K562 (cell line): Measurements from ENCODE around the gene ACHE. TPM values are rescaled to one million over a fixed set of nuclear protein-coding genes. Genes with fewer than 3 reads are reported as not detected.

Source experiments
- ATF4 ChIP-seq: fragments of 450-650 bp; formaldehyde crosslinking; IDR thresholded peaks from 2 replicates; pipeline ENCODE4 v1.4.0; 2022; ENCODE audit warnings: mild to moderate bottlenecking, moderate library complexity
- CBFA2T2 ChIP-seq: fragments of 450-650 bp; conservative IDR thresholded peaks from 2 replicates; pipeline ENCODE4 v1.6.1; 2017; ENCODE audit warnings: mild to moderate bottlenecking
- CTBP1 ChIP-seq: fragments of 450-650 bp; IDR thresholded peaks from 2 replicates; pipeline ENCODE4 v1.6.1; 2016; ENCODE audit warnings: borderline replicate concordance
- GTF3C2 ChIP-seq: IDR thresholded peaks from 3 replicates; pipeline ENCODE4 v1.6.1; 2011; ENCODE audit warnings: borderline replicate concordance, mild to moderate bottlenecking, moderate library complexity; ENCODE audit not compliant: insufficient read length; ENCODE audit errors: extremely low read depth
- NRF1 ChIP-seq, 2 experiments: fragments of 450-650 bp; IDR thresholded peaks in 1 of 2; conservative IDR thresholded peaks in 1 of 2; 2 replicates each; pipeline ENCODE4 v1.6.1; 2014; ENCODE audit warnings: mild to moderate bottlenecking in 2 of 2
- TCFL5 ChIP-seq: fragments of 250-450 bp; sonication (Bioruptor Pico); conservative IDR thresholded peaks from 2 replicates; pipeline ENCODE4 v1.6.1; 2021; ENCODE audit warnings: mild to moderate bottlenecking, moderate library complexity, matching md5 sums
- ZBTB1 ChIP-seq: sonication (generic); formaldehyde crosslinking; IDR thresholded peaks from 2 replicates; pipeline ENCODE4 v1.8.1; 2023; ENCODE audit warnings: missing genetic modification reagents, low read depth, mild to moderate bottlenecking, borderline replicate concordance
- ZBTB12 ChIP-seq: fragments of 250-450 bp; sonication (Bioruptor Pico); IDR thresholded peaks from 2 replicates; pipeline ENCODE4 v1.4.0; 2020
- ZNF217 ChIP-seq: sonication (generic); formaldehyde crosslinking; IDR thresholded peaks from 2 replicates; pipeline ENCODE4 v1.8.0; 2022; ENCODE audit warnings: mild to moderate bottlenecking, missing genetic modification reagents
- polyA plus RNA-seq, 8 experiments: library from polyadenylated mRNA; depleted of rRNA in 4 of 8; stranded (reverse) in 5 of 8; unstranded in 3 of 8; fragments of >200 nt; fragmentation: Nextera tagmentation in 2 of 8; fragmentation: Illumina TruSeq in 1 of 8; extraction: Ambion mirVana in 2 of 8; extraction: Trizol in 1 of 8; gene quantifications; 2 replicates each; pipeline versions ENCODE4 v1.2.1 to v1.2.3, GENCODE V29; 2011 to 2014; ENCODE audit warnings: inconsistent platforms in 1 of 8, missing spikeins in 1 of 8
- total RNA-seq, 7 experiments: library from RNA; depleted of rRNA in 6 of 7; stranded (reverse); fragments of >200 nt in 6 of 7; fragmentation: Illumina TruSeq in 2 of 7; extraction: Trizol in 2 of 7; gene quantifications; 2 replicates each; pipeline versions ENCODE4 v1.2.1 to v1.2.3, GENCODE V29; 2011 to 2021; ENCODE audit warnings: low replicate concordance in 1 of 7
- TF ChIP-seq, protein P1 (sequence below): fragments of 450-650 bp; IDR thresholded peaks from 2 replicates; pipeline ENCODE4 v1.6.1; 2018; ENCODE audit warnings: mild to moderate bottlenecking, low read depth; ENCODE audit not compliant: partially characterized antibody
- TF ChIP-seq, protein P2 (sequence below): IDR thresholded peaks from 2 replicates; pipeline ENCODE4 v1.6.1; 2011; ENCODE audit warnings: borderline replicate concordance, low read depth, mild to moderate bottlenecking, moderate library complexity, low read length; ENCODE audit not compliant: insufficient read depth, poor library complexity, severe bottlenecking
- TF ChIP-seq, protein P3 (sequence below): fragments of 450-650 bp; formaldehyde crosslinking; IDR thresholded peaks from 2 replicates; pipeline ENCODE4 v1.4.0; 2020; ENCODE audit warnings: mild to moderate bottlenecking, mixed read lengths
- TF ChIP-seq, protein P4 (sequence below): fragments of 250-450 bp; sonication (Bioruptor Pico); IDR thresholded peaks from 2 replicates; pipeline ENCODE4 v1.8.0; 2022; ENCODE audit warnings: moderate library complexity, mild to moderate bottlenecking, inconsistent platforms

ACHE gene
- total and polyA plus RNA-seq, 9 of the 15 experiments (the other 6 are each of a cell fraction or from before 2014, with no cell fraction given) = 0.04 to 8.8 (median 1.9) TPM

- TF ChIP-seq, protein P1, sequence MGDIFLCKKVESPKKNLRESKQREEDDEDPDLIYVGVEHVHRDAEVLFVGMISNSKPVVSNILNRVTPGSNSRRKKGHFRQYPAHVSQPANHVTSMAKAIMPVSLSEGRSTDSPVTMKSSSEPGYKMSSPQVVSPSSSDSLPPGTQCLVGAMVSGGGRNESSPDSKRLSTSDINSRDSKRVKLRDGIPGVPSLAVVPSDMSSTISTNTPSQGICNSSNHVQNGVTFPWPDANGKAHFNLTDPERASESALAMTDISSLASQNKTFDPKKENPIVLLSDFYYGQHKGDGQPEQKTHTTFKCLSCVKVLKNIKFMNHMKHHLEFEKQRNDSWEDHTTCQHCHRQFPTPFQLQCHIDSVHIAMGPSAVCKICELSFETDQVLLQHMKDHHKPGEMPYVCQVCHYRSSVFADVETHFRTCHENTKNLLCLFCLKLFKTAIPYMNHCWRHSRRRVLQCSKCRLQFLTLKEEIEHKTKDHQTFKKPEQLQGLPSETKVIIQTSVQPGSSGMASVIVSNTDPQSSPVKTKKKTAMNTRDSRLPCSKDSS = no peak
- no peak for TF ChIP-seq ATF4 (CRISPR knock-in tag)
- peak; percentile 84 to 86 for TF ChIP-seq NRF1 (conservative IDR thresholded peaks at IDR 0.05 in 1 of 2, IDR thresholded peaks at IDR 0.05 in 1 of 2)
- TF ChIP-seq ZBTB1 (CRISPR knock-in tag) = no peak
- no peak for TF ChIP-seq GTF3C2
- no peak for TF ChIP-seq TCFL5 (CRISPR knock-in tag)
- TF ChIP-seq, protein P2, sequence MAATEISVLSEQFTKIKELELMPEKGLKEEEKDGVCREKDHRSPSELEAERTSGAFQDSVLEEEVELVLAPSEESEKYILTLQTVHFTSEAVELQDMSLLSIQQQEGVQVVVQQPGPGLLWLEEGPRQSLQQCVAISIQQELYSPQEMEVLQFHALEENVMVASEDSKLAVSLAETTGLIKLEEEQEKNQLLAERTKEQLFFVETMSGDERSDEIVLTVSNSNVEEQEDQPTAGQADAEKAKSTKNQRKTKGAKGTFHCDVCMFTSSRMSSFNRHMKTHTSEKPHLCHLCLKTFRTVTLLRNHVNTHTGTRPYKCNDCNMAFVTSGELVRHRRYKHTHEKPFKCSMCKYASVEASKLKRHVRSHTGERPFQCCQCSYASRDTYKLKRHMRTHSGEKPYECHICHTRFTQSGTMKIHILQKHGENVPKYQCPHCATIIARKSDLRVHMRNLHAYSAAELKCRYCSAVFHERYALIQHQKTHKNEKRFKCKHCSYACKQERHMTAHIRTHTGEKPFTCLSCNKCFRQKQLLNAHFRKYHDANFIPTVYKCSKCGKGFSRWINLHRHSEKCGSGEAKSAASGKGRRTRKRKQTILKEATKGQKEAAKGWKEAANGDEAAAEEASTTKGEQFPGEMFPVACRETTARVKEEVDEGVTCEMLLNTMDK = no peak
- TF ChIP-seq, protein P3, sequence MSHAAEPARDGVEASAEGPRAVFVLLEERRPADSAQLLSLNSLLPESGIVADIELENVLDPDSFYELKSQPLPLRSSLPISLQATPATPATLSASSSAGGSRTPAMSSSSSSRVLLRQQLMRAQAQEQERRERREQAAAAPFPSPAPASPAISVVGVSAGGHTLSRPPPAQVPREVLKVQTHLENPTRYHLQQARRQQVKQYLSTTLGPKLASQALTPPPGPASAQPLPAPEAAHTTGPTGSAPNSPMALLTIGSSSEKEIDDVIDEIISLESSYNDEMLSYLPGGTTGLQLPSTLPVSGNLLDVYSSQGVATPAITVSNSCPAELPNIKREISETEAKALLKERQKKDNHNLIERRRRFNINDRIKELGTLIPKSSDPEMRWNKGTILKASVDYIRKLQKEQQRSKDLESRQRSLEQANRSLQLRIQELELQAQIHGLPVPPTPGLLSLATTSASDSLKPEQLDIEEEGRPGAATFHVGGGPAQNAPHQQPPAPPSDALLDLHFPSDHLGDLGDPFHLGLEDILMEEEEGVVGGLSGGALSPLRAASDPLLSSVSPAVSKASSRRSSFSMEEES (CRISPR knock-in tag) = no peak
- no peak for TF ChIP-seq ZNF217 (CRISPR knock-in tag)
- TF ChIP-seq ZBTB12 = no peak
- TF ChIP-seq CBFA2T2 = 0 out of 2 replicates have a peak, but pooled peaks have one; percentile 13
- TF ChIP-seq, protein P4, sequence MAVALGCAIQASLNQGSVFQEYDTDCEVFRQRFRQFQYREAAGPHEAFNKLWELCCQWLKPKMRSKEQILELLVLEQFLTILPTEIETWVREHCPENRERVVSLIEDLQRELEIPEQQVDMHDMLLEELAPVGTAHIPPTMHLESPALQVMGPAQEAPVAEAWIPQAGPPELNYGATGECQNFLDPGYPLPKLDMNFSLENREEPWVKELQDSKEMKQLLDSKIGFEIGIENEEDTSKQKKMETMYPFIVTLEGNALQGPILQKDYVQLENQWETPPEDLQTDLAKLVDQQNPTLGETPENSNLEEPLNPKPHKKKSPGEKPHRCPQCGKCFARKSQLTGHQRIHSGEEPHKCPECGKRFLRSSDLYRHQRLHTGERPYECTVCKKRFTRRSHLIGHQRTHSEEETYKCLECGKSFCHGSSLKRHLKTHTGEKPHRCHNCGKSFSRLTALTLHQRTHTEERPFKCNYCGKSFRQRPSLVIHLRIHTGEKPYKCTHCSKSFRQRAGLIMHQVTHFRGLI (CRISPR knock-in tag) = no peak
- peak; percentile 83 for TF ChIP-seq CTBP1
These were observed 43.4 kb downstream of the ACHE start, which contains the start of gene SLC12A9 (continued) for GRCh38 chr7:100852048-100852872.
